Mesenchymal stem cell (in vitro differentiated cells and primary cell): Measurements from ENCODE around the gene POLDIP3.
A peak's percentile ranks its signal among the peaks of the same experiment; 100 is the strongest.
"Not testable (repeated sequence)": the region's sequence is repeated elsewhere in the genome, so short reads cannot be mapped to it uniquely, and the experiment has no call there.

ENCODE experiments used
- DNase-seq: peaks from one replicate; pipeline ENCODE4 v3.0.0-alpha.2; 2013
- H2AFZ ChIP-seq: one replicate; pipeline ENCODE4 v1.6.1; 2013; ENCODE audit warnings: low read depth, mild to moderate bottlenecking, control low read depth, inconsistent platforms, low read length, moderate library complexity
- H2AK5ac ChIP-seq: 2 replicates; pipeline ENCODE4 v1.6.1; 2013; ENCODE audit warnings: low read length, moderate library complexity, mild to moderate bottlenecking, inconsistent platforms; ENCODE audit not compliant: severe bottlenecking
- H2BK120ac ChIP-seq: one replicate; pipeline ENCODE4 v1.6.1; 2013; ENCODE audit warnings: low read depth, mild to moderate bottlenecking, inconsistent platforms, low read length, moderate library complexity
- H2BK12ac ChIP-seq, 2 experiments: one replicate each; pipeline ENCODE4 v1.6.1; 2013; ENCODE audit warnings: inconsistent platforms in 2 of 2, low read length in 2 of 2, mild to moderate bottlenecking in 2 of 2, moderate library complexity in 2 of 2, control low read depth in 1 of 2
- H2BK15ac ChIP-seq: one replicate; pipeline ENCODE4 v1.6.1; 2013; ENCODE audit warnings: mild to moderate bottlenecking, low read depth, inconsistent platforms; ENCODE audit not compliant: poor library complexity, severe bottlenecking
- H2BK5ac ChIP-seq: 2 replicates; pipeline ENCODE4 v1.6.1; 2013; ENCODE audit warnings: low read depth, mild to moderate bottlenecking, low read length, control low read depth, inconsistent platforms; ENCODE audit not compliant: poor library complexity, severe bottlenecking
- H3K14ac ChIP-seq, 2 experiments: one replicate each; pipeline ENCODE4 v1.6.1; 2013; ENCODE audit warnings: inconsistent platforms in 2 of 2, low read length in 2 of 2, control low read depth in 1 of 2, mild to moderate bottlenecking in 1 of 2, moderate library complexity in 1 of 2
- H3K18ac ChIP-seq, 2 experiments: one replicate each; pipeline ENCODE4 v1.6.1; 2013; ENCODE audit warnings: inconsistent platforms in 2 of 2, low read length in 2 of 2, control low read depth in 1 of 2, low read depth in 1 of 2, mild to moderate bottlenecking in 1 of 2
- H3K23ac ChIP-seq, 2 experiments: one replicate each; pipeline ENCODE4 v1.6.1; 2013; ENCODE audit warnings: inconsistent platforms in 2 of 2, low read length in 2 of 2, mild to moderate bottlenecking in 2 of 2, moderate library complexity in 2 of 2, control low read depth in 1 of 2
- H3K27ac ChIP-seq: 2 replicates; pipeline ENCODE4 v1.5.1; 2013; ENCODE audit warnings: mild to moderate bottlenecking, moderate library complexity, low read length, control low read depth, inconsistent platforms; ENCODE audit not compliant: poor library complexity, severe bottlenecking
- H3K27me3 ChIP-seq, 2 experiments: 2 replicates each; pipeline versions ENCODE4 v1.6.1 to v1.7.0; 2013; ENCODE audit warnings: low read length in 2 of 2, mild to moderate bottlenecking in 2 of 2, moderate library complexity in 2 of 2, control low read depth in 1 of 2, inconsistent platforms in 1 of 2; ENCODE audit not compliant: control insufficient read depth in 1 of 2, insufficient read depth in 1 of 2
- H3K36me3 ChIP-seq, 2 experiments: 2 replicates each; pipeline versions ENCODE4 v1.6.1 to v1.7.0; 2013; ENCODE audit warnings: low read length in 2 of 2, control low read depth in 1 of 2, inconsistent platforms in 1 of 2, low read depth in 1 of 2, mild to moderate bottlenecking in 1 of 2; ENCODE audit not compliant: insufficient read depth in 2 of 2, control insufficient read depth in 1 of 2
- H3K4ac ChIP-seq, 2 experiments: one replicate each; pipeline ENCODE4 v1.6.1; 2013; ENCODE audit warnings: inconsistent platforms in 2 of 2, low read length in 2 of 2, mild to moderate bottlenecking in 2 of 2, moderate library complexity in 2 of 2, control low read depth in 1 of 2, low read depth in 1 of 2
- H3K4me1 ChIP-seq: 2 replicates; pipeline ENCODE4 v1.6.1; 2013; ENCODE audit warnings: low read depth, low read length, control low read depth; ENCODE audit not compliant: control insufficient read depth, insufficient read depth
- H3K4me2 ChIP-seq: 2 replicates; pipeline ENCODE4 v1.6.1; 2013; ENCODE audit warnings: low read length, mild to moderate bottlenecking, inconsistent platforms; ENCODE audit not compliant: poor library complexity, severe bottlenecking
- H3K4me3 ChIP-seq, 2 experiments: 2 replicates each; pipeline versions ENCODE4 v1.5.1 to v1.7.0; 2013; ENCODE audit warnings: low read length in 2 of 2, mild to moderate bottlenecking in 2 of 2, control low read depth in 1 of 2, low read depth in 1 of 2; ENCODE audit not compliant: insufficient read depth in 1 of 2
- H3K79me1 ChIP-seq: replicated peaks from 2 replicates; pipeline ENCODE4 v1.6.1; 2013; ENCODE audit warnings: mild to moderate bottlenecking, control low read depth, low read length, inconsistent platforms; ENCODE audit not compliant: poor library complexity, severe bottlenecking
- H3K9ac ChIP-seq: 2 replicates; pipeline ENCODE4 v1.7.0; 2013; ENCODE audit warnings: mild to moderate bottlenecking, low read length, moderate library complexity
- H3K9me3 ChIP-seq: 2 replicates; pipeline ENCODE4 v1.7.0; 2013; ENCODE audit warnings: mild to moderate bottlenecking, low read length; ENCODE audit not compliant: control insufficient read depth
- H4K8ac ChIP-seq: one replicate; pipeline ENCODE4 v1.6.1; 2013; ENCODE audit warnings: inconsistent platforms, mild to moderate bottlenecking, low read length, moderate library complexity
- H4K91ac ChIP-seq: one replicate; pipeline ENCODE4 v1.6.1; 2013; ENCODE audit warnings: mild to moderate bottlenecking, low read length, inconsistent platforms
- WGBS: methylation state at CpG from one replicate; pipeline ENCODE4 v1.1.7; 2013; ENCODE audit warnings: mixed read lengths; 5-methylcytosine and 5-hydroxymethylcytosine counted together

Gene POLDIP3

DNA sequence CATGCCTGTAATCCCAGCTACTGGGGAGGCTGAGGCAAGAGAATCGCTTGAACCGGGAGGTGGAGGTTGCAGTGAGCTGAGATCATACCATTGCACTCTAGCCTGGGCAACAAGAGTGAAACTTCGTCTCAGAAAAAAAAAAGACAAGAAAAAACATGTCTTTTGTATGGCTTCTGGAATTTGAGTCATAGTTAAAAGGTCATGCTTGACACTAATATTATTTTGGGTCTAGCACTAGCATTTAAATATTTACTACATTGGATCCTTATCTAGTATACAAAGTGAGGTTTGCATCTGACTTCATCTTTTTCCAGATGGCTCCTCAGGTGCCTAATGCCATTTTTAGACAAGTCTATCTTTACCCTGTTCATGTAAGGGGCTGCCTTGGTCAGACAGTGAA is 50.7 kb downstream of the POLDIP3 start:
- not testable (repeated sequence) for H3K27me3 ChIP-seq

DNA sequence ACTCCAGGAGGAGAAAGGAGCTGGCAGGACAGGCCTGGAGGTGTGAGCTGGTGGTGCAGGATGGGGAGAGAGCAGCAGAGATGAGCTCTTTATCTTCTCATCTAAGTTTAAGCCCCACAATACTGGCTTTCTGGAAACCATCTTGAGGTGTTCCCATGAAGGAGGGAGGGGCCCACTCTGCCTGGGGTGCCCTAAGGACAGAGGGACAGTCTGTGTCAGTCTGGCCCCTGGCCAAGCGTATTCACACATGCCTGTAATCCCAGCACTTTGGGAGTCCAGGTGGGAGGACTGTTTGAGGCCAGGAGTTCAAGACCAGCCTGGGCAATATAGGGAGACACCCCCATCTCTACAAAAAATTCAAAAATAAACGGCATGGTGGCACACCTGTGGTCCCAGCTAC is 52.0 kb downstream of the POLDIP3 start:
- Histone ChIP-seq H3K27ac (no peak overlapping the region), H2BK5ac (no peak overlapping the region), H2BK15ac (no peak overlapping the region), H3K36me3 (peaks cover 0 to 7% of the 10 kb centered on the region in 2 experiments), H2BK12ac (no peak overlapping the region), H4K91ac (no peak overlapping the region), H3K79me1 (no peaks in the 10 kb centered on the region), H3K18ac (peak overlapping the region in 1 of 2 experiments; percentile 37), H3K23ac (no peak overlapping the region), H2BK120ac (no peak overlapping the region), H3K4me2 (no peak overlapping the region), H4K8ac (no peak overlapping the region), H2AK5ac (no peak overlapping the region), H3K27me3 (no peaks in the 10 kb centered on the region), H3K4me1 (peaks cover 4% of the 10 kb centered on the region), H3K9me3 (no peaks in the 10 kb centered on the region), H3K4ac (no peak overlapping the region), H3K9ac (no peak overlapping the region), H2AFZ (no peak overlapping the region), H3K4me3 (no peak overlapping the region), H3K14ac (no peak overlapping the region)
- no peak for DNase-seq
- WGBS = 97% methylated on average over 2 of the region's 2 CpGs

More for the DNA sequence above, 50.7 kb downstream of the POLDIP3 start:
- H3K9ac ChIP-seq, H2AK5ac ChIP-seq, H2BK12ac ChIP-seq, H3K4me1 ChIP-seq, H3K4me3 ChIP-seq, H3K4me2 ChIP-seq, DNase-seq, H3K4ac ChIP-seq, H2BK120ac ChIP-seq, H4K8ac ChIP-seq, H2BK5ac ChIP-seq, H3K14ac ChIP-seq, H3K18ac ChIP-seq, H3K9me3 ChIP-seq, H3K27ac ChIP-seq, H4K91ac ChIP-seq, H3K79me1 ChIP-seq, H3K36me3 ChIP-seq, H3K23ac ChIP-seq, H2BK15ac ChIP-seq, H2AFZ ChIP-seq: not testable (repeated sequence)
- 94% methylated on average over 2 of the region's 3 CpGs for WGBS

DNA sequence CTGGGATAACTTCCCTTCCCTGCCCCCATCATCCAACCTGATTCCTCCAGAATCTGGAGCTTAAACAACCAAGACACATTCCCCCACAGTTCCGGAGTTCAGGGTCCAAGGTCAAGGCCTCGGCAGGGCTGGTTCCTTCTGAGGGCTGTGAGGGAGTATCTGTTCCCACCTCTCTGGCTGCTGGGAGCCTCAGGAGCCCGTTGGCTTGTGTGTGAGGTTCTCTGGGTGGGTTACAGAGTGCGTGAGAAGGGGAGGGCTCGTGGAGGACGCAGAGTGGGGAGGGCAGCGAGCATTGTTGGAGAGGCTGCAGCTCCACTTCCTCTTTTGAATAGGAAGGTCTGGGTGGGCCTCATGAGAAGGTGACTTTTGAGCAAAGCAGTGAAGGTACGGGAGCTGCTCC is 52.4 kb downstream of the POLDIP3 start:
- H3K4me2 ChIP-seq = no peak overlapping the region
- H3K27me3 ChIP-seq = no peaks in the 10 kb centered on the region
- H3K18ac ChIP-seq = peak overlapping the region in 1 of 2 experiments; percentile 37
- H2AFZ ChIP-seq = no peak overlapping the region
- no peak overlapping the region for H2AK5ac ChIP-seq
- H2BK12ac ChIP-seq = peak overlapping the region in 1 of 2 experiments; percentile 21
- no peak overlapping the region for H3K14ac ChIP-seq
- no peak overlapping the region for H2BK120ac ChIP-seq
- no peak overlapping the region for H3K9ac ChIP-seq
- no peaks in the 10 kb centered on the region for H3K79me1 ChIP-seq
- no peak overlapping the region for H2BK15ac ChIP-seq
- H3K4me1 ChIP-seq = peaks cover 4% of the 10 kb centered on the region
- no peak overlapping the region for H4K91ac ChIP-seq
- DNase-seq = no peak
- no peak overlapping the region for H3K23ac ChIP-seq
- H4K8ac ChIP-seq = no peak overlapping the region
- no peak overlapping the region for H2BK5ac ChIP-seq
- H3K36me3 ChIP-seq = peaks cover 0 to 7% of the 10 kb centered on the region in 2 experiments
- 61% methylated on average over 8 of the region's 8 CpGs for WGBS
- no peak overlapping the region for H3K4ac ChIP-seq
- H3K27ac ChIP-seq = no peak overlapping the region
- H3K9me3 ChIP-seq = no peaks in the 10 kb centered on the region
- no peak overlapping the region for H3K4me3 ChIP-seq

DNA sequence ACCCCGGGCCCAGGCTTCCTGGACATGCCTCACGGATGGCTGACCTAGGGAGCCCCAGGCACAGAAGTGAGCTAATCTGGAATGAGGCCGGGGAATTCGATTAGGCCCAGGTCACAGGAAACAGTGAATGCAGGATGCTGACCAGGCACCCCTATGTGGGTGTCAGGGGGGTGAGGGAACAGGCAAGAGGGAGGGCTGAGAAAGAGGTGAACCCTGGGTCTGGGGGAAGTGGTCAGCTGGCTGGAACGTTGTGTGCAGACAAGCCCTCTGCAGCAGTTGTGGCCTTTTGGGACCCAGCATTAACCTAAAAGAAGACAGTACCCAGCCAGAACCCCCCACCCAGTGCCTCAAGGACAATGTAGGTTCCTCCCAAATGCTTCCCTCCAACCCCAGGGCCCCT is 52.8 kb downstream of the POLDIP3 start:
- Histone ChIP-seq H3K79me1 (no peaks in the 10 kb centered on the region), H3K18ac (no peak overlapping the region), H2BK5ac (no peak overlapping the region), H3K4me1 (peaks cover 4% of the 10 kb centered on the region), H2AK5ac (no peak overlapping the region), H3K4me2 (no peak overlapping the region), H2BK120ac (no peak overlapping the region), H3K14ac (no peak overlapping the region), H2BK12ac (peak overlapping the region in 1 of 2 experiments; percentile 21), H2AFZ (no peak overlapping the region), H3K4ac (no peak overlapping the region), H4K8ac (no peak overlapping the region), H2BK15ac (no peak overlapping the region), H3K4me3 (no peak overlapping the region), H3K27ac (no peak overlapping the region), H3K27me3 (no peaks in the 10 kb centered on the region), H3K36me3 (peaks cover 0 to 7% of the 10 kb centered on the region in 2 experiments), H4K91ac (no peak overlapping the region), H3K23ac (no peak overlapping the region), H3K9ac (no peak overlapping the region), H3K9me3 (no peaks in the 10 kb centered on the region)
- DNase-seq = no peak
- 81% methylated on average over 5 of the region's 5 CpGs for WGBS
